A673 (cell line): Measurements from ENCODE around the gene PRR30.

Experiments used
- EZH2 ChIP-seq: fragments of 200-600 bp; sonication (generic); IDR thresholded peaks from 2 replicates; pipeline ENCODE4 v1.6.1; 2017; ENCODE audit warnings: borderline replicate concordance, low read depth, mild to moderate bottlenecking, mixed read lengths, antibody characterized with exemption, low read length; ENCODE audit not compliant: poor library complexity, severe bottlenecking
- TF ChIP-seq, protein P1 (sequence below): fragments of 300-800, 200-600 bp; sonication (generic); conservative IDR thresholded peaks from 2 replicates; pipeline ENCODE4 v1.5.1; 2017; ENCODE audit warnings: low read depth, mild to moderate bottlenecking, antibody characterized with exemption, low read length, moderate library complexity, mixed read lengths

DNA sequence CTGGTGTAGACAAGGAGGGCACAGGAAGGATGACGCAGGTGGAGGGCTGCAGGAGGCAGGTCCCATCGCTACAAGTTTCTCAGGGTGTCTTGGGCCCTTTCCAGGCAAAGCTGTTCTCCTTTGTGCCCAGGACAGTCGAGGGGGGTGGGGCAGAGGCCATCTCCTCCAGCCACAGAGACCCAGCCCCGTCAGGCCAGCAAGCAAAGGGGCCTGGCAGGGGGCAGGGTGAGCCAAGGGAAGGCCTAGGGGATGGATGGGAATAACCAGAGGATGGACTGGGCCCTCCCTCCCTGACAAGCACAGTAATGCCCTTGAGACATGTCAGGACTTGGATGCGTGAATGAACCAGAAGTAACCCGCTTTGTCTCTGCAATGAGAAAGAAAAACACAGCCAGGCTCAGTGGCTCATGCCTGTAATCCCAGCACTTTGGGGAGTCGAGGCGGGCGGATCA is 15.9 kb upstream of the PRR30 start:
- TF ChIP-seq, protein P1, sequence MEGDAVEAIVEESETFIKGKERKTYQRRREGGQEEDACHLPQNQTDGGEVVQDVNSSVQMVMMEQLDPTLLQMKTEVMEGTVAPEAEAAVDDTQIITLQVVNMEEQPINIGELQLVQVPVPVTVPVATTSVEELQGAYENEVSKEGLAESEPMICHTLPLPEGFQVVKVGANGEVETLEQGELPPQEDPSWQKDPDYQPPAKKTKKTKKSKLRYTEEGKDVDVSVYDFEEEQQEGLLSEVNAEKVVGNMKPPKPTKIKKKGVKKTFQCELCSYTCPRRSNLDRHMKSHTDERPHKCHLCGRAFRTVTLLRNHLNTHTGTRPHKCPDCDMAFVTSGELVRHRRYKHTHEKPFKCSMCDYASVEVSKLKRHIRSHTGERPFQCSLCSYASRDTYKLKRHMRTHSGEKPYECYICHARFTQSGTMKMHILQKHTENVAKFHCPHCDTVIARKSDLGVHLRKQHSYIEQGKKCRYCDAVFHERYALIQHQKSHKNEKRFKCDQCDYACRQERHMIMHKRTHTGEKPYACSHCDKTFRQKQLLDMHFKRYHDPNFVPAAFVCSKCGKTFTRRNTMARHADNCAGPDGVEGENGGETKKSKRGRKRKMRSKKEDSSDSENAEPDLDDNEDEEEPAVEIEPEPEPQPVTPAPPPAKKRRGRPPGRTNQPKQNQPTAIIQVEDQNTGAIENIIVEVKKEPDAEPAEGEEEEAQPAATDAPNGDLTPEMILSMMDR, result no peak
- no peak for TF ChIP-seq EZH2
